AG04449 (cell line): Measurements from ENCODE around the gene CNGA4.
"Not testable (repeated sequence)": the region's sequence is repeated elsewhere in the genome, so short reads cannot be mapped to it uniquely, and the experiment has no call there.

Experiments
- CTCF ChIA-PET: fragments of 350-600 bp; formaldehyde crosslinking; extraction: SDS; loops from one replicate; lab custom pipeline; 2021; ENCODE audit warnings: antibody characterized with exemption; lab: Yijun Ruan, JAX
- POLR2A ChIA-PET: fragments of 400-600, 350-600 bp; formaldehyde crosslinking; extraction: SDS; loops from one replicate; lab custom pipeline; 2020; ENCODE audit warnings: antibody characterized with exemption, inconsistent platforms; lab: Yijun Ruan, JAX
- DNase-seq: peaks from one replicate; pipeline ENCODE4 v3.0.0-alpha.2; 2010; ENCODE audit warnings: low read depth, low spot score
- H3K4me3 ChIP-seq: 2 replicates; pipeline ENCODE4 v1.5.1; 2011; ENCODE audit warnings: low read depth, mild to moderate bottlenecking, control low read depth, low read length
- TF ChIP-seq, protein P1 (sequence below): IDR thresholded peaks from one replicate; pipeline ENCODE4 v1.5.1; 2011; ENCODE audit warnings: mild to moderate bottlenecking, moderate library complexity, low read length, control low read depth, inconsistent platforms; ENCODE audit not compliant: insufficient read depth; ENCODE audit errors: missing control alignments

The CNGA4 gene

DNA sequence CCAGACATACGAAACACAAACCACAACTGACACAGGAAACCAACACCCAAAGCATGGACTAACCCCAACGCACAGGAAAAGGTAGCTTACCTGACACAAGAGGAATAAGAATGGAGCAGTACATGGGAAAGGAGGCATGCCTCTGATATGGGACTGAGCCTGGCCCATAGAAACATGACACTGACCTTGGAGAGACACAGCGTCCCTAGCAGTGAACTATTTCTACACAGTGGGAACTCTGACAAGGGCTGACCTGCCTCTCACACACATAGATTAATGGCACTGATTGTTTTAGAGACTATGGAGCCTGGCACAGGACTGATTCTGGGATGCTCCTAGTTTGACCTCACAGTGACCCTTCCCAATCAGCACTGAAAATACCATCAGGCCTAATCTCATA, 32.7 kb downstream of the CNGA4 start:
- CTCF ChIA-PET, result interaction anchor here (1.3 to 2.2 kb wide), 2 partner anchors 21 to 92 kb away, joined by 4 to 13 read pairs; no protein-coding TSS in a partner anchor
- TF ChIP-seq, protein P1, sequence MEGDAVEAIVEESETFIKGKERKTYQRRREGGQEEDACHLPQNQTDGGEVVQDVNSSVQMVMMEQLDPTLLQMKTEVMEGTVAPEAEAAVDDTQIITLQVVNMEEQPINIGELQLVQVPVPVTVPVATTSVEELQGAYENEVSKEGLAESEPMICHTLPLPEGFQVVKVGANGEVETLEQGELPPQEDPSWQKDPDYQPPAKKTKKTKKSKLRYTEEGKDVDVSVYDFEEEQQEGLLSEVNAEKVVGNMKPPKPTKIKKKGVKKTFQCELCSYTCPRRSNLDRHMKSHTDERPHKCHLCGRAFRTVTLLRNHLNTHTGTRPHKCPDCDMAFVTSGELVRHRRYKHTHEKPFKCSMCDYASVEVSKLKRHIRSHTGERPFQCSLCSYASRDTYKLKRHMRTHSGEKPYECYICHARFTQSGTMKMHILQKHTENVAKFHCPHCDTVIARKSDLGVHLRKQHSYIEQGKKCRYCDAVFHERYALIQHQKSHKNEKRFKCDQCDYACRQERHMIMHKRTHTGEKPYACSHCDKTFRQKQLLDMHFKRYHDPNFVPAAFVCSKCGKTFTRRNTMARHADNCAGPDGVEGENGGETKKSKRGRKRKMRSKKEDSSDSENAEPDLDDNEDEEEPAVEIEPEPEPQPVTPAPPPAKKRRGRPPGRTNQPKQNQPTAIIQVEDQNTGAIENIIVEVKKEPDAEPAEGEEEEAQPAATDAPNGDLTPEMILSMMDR, result no peak
- no peak for DNase-seq
- H3K4me3 ChIP-seq, result no peak overlapping the region
- POLR2A ChIA-PET, result no interaction called here

GRCh38 chr11:6273188-6273587, 34.3 kb downstream of the CNGA4 start:
- no peak overlapping the region for H3K4me3 ChIP-seq
- POLR2A ChIA-PET, result no interaction called here
- TF ChIP-seq, protein P1, result no peak
- CTCF ChIA-PET, result interaction anchor here (1.0 to 1.7 kb wide), 7 partner anchors 14 to 281 kb away, joined by 3 to 7 read pairs (median 3); no protein-coding TSS in a partner anchor
- DNase-seq, result no peak

GRCh38 chr11:6280809-6281208, 41.9 kb downstream of the CNGA4 start:
- POLR2A ChIA-PET, H3K4me3 ChIP-seq, DNase-seq: not testable (repeated sequence)
- CTCF ChIA-PET, result interaction anchor here (1.0 to 1.4 kb wide), 2 partner anchors 29 to 82 kb away, joined by 3 to 4 read pairs; no protein-coding TSS in a partner anchor

DNA sequence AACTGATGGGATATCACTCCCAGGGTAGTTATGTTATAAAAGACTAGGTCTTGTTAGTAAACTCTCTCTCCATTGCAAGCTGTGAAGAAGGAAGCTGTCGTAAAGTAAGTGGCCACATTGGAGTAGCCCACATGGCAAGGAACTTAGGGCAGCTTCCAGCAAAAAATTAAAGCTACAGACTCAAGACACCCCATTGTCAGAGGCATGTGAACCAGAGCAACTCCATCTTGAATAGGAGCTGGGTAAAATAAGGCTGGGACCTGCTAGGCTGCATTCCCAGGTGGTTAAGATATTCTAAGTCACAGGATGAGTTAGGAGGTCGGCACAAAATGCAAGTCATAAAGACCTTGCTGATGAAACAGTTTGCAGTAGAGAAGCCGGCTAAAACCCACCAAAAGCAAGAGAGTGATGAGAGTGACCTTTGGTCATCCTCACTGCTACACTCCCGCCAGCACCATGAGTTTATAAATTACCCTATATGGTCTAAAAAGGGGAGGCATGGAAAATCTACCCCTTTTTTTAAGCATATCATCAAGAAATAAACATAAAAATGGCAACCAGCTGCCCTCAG, 44.6 kb downstream of the CNGA4 start:
- POLR2A ChIA-PET, result no interaction called here
- TF ChIP-seq, protein P1, result no peak
- CTCF ChIA-PET, result interaction anchor here (1.0 to 2.6 kb wide), 2 partner anchors 15 to 71 kb away, joined by 3 to 8 read pairs; no protein-coding TSS in a partner anchor
- DNase-seq, result no peak
- no peak overlapping the region for H3K4me3 ChIP-seq

DNA sequence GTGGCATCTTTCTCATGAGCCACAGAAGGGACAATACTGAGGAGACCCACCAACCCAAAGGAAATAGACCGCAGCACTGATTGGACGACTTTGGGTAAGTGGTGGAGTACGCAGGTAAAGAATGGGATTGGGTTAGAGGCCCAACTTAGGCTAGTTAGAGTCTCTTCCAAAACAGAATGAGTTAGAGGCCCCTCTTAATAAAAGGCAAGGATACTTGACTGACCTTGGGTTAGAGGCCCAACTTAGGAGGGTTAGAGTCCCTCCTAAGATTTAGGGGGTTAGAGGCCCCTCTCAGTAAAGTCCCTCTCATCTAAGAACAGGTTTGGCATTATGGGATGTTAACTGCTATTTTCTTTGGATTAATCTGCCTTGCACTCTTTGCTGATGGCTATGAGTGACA, 45.4 kb downstream of the CNGA4 start:
- POLR2A ChIA-PET, result no interaction called here

DNA sequence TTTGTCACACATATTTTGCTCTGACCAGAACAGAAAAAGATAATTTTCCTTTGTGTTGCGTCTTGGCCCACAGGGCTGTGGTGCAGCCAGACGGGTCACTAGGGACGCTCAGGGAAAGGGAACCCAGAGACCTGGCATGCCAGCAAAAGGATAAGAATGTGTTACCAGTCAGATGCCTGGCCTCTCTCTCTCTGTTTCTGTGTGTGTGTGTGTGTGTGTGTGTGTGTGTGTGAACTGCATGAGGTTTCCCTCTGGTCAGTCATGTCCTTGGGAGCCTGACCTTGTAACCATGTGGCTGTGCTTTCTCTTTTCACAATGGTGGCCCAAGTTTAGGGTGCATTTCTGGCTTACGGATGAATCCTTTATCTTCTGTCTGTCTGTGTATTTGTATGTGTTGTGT, 46.1 kb downstream of the CNGA4 start:
- DNase-seq, result no peak
- ChIA-PET POLR2A (no interaction called here), CTCF (interaction anchor here (2.1 to 4.4 kb wide), 2 partner anchors 31 to 78 kb away, joined by 7 to 16 read pairs; no protein-coding TSS in a partner anchor)
- no peak overlapping the region for H3K4me3 ChIP-seq
- TF ChIP-seq, protein P1, result no peak

More for the DNA sequence above, 45.4 kb downstream of the CNGA4 start:
- CTCF ChIA-PET, result interaction anchor here (2.1 to 2.6 kb wide), 2 partner anchors 70 to 79 kb away, joined by 7 to 8 read pairs; no protein-coding TSS in a partner anchor
- DNase-seq, result no peak
- TF ChIP-seq, protein P1, result no peak
- no peak overlapping the region for H3K4me3 ChIP-seq
